Stimulated activated CD4-positive, alpha-beta T cell treated with anti-CD3 and anti-CD28 coated beads, Interleukin-4, amount 100 ng/mL, for 24 hours (primary cell): ENCODE data around the gene ATRN.
"Not testable (repeated sequence)": the region's sequence is repeated elsewhere in the genome, so short reads cannot be mapped to it uniquely, and the experiment has no call there.

Experiments
- DNase-seq: peaks from one replicate; pipeline ENCODE4 v3.0.0-alpha.2; 2020

Gene ATRN

DNA sequence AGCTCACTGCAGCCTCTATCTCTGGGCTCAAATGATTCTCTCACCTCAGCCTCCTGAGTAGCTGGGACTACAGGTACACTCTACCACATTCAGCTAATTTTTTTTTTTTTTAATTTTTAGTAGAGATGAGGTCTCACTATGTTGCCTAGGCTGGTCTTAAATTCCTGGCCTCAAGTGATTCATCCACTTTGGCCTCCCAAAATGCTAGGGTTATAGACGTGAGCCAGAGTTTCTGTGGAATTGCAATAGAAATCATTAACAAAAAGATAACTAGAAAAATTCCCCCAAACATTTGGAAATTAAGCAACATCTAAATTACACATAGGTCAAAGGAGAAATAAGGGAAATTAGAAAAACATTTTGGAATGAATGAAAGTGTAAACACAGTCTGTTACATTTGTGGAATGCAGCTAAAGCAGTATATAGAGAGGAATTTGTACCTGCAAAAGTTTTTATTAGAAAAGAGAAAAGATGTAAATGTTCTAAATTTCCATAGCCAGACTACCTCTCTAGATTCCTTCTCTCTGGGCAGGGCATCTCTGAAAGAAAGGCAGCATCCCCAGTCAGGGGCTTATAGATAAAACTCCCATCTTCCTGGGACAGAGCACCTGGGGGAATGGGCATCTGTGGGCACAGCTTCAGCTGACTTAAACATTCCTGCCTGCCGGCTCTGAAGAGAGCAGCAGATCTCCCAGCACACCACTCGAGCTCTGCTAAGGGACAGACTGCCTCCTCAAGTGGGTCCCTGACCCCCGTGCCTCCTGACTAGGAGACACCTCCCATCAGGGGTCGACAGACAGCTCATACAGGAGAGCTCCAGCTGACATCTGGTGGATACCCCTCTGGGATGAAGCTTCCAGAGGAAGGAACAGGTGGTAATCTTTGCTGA, 51.3 kb downstream of the ATRN start:
- no peak for DNase-seq

DNA sequence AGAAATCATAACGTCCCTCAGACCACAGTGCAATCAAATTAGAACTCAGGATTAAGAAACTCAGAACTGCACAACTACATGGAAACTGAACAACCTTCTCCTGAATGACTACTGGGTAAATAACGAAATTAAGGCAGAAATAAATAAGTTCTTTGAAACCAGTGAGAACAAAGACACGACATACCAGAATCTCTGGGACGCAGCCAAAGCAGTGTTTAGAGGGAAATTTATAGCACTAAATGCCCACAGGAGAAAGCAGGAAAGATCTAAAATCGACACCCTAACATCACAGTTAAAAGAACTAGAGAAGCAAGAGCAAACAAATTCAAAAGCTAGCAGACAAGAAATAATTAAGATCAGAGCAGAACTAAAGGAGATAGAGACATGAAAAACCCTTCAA, 53.9 kb downstream of the ATRN start:
- not testable (repeated sequence) for DNase-seq

DNA sequence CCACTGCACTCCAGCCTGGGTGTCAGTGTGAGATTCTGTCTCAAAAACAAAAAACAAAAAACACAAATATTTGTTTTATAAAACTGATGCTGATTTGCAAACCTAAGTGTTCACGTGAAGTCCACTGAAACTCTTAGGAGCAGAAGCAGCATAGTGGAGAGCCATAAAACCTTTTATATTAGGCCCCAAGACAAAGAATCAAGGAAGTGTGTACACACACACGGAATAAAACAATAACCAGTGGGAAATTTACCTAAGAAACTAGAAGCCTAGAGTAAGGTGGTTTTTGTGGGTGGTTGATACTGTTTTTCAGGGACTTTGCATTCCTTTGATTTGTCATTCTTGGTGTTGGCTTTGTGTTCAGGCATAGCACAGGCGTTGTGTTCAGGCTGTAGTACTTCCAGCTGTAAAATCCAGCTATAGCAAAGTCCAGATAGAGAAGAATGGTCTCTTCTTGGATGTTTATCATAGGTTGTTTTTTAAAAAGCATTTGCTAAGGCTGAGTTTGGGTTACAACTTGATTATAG, 61.3 kb downstream of the ATRN start:
- DNase-seq: no peak

DNA sequence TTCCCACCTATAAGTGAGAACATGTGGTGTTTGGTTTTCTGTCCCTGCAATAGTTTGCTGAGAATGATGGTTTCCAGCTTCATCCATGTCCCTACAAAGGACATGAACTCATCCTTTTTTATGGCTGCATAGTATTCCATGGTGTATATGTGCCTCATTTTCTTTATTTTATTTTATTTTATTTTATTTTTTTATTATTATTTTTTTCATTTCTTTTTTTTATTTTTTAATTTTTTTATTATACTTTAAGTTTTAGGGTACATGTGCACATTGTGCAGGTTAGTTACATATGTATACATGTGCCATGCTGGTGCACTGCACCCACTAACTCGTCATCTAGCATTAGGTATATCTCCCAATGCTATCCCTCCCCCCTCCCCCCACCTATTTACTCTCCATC, 66.9 kb downstream of the ATRN start:
- not testable (repeated sequence) for DNase-seq

DNA sequence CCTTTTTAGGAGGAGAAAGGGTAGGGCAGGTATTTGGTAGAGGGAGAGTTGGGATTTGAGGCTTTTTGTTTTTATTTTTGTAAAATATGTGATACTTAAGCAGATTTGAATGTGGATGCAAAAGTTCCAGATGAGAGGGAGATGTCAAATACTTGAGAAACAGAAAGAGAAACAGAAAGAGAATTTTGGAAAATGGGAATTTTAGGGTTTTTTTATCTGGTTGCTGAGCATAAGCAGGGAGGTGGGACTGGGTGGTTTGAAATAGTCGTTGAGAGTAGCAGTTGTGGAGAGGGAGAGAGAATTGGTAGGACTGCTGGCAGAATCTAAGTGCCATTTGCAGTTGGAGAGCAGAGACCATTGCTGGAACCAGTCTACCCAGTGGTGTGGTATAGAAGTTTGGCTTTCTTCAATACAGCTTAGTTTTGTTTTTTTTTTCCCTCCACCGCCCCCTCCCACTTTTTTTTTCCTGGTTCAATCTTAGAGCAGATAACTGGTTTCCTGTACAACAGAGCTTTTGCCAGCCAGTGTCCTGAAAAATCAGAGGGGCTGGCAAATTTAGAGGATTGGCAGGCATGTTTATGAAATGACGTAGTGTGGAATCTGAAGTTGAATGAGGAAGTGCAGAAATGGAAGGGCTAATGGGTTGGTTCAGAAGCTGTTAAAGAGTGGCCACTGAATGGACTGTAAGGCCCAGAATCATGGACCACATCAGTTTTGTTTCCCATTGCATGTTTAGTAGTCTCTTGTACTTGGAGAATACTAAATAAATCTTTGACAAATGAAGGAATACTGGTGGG, 68.7 kb downstream of the ATRN start:
- DNase-seq: no peak

DNA sequence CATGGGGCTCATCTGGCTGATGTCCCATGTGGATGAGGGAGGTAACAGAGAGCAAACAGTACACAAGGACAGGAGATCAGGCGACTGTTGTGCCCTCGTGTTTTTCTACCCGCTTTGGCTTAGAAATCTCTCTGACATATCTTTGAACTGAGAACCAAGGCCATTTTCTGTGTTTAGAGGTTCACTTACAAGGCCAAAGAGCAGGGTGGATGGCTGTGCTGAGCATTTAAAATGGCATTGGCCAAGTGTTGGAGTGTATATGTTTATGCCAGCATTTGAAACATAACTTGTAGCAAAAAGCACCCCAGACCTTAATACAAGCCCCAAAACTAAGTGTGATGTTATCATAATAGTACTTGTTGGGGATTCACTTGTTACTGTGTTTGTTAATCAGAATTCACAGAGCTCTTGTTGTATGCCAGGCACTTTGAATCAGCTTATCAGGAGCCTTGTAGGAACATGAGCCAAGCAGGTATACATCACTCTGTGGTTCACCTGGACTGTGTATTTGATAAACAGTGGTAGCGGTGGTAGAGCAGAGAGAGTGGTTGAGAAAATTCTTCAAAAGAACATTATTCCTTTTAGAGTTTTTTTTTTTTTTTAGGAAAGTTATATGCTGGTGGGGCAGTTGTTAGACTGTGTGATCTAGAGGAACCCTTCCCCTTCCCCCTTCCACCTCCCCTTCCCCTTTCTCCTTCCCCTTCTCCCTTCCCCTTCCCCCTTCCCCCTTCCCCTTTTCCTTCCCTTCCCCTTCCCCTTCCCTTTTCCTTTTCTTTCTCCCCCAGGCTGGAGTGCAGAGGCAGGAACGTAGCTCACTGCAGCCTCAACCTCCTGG, 71.3 kb downstream of the ATRN start:
- no peak for DNase-seq

DNA sequence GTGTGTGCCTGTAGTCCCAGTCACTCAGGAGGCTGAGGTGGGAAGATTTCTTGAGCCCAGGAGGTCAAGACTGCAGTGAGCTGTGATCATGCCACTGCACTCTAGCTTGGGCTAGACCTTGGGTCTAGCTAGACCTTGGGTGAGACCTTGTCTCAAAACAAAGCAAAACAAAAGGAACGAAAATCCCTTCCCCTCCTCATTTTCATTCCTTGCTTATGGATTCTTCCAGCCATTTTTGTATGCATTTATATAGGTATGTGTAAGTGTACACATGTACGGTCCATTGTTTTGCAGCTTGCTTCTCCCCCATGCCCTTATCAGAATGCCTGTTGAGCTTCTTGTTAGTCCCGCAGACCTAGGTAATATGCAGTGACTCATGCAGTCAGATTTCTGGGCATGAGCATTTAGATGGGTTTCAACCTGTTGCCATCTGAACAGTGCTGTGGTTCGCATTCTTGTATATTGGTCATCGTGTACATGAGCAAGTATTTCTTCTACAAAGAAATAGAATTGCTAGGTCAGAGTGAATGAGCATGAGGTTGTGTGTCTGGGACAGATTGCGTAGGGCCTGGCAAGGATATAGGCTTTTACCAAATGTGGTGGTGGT, 73.2 kb downstream of the ATRN start:
- no peak for DNase-seq

DNA sequence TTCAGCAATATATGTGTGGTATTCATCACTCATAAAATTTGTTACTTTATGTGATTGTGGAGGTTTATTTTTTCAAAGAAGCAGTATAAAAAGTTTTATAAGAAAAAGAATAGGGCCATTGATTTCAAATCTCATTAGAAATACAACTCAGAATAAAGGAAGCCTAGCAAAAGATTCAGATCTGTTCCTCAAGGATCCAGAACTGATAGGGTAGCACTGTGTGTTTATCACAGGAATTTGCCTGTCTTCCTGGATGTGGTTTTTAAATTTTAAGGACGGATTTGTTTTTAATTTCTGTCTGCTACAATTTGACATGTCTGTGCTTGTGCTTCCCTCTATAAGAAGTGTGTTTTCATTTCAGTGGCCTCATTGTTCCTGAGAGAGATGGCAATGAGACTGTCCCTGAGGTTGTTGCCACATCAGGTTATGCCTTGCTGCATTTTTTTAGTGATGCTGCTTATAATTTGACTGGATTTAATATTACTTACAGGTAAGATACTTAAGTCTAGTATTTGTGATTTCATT, 74.6 kb downstream of the ATRN start:
- no peak for DNase-seq

DNA sequence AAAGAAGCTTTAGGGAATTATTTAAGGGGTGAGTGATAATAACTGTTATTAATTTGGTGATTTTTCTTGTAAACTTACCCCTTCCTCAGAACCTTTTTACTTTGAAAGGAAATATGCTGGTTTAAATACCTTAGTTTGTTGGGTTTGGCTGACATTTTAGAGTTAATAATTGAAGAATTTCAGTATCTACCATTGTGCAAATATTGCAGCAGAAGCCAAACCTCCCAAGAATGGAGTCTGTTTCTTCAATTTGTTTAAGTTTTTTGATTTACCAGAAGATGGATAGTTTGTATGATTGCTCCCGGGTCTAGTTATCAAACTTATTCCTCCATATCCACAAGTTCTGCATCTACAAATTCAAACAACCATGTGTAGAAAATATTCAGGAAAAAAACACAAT, 77.1 kb downstream of the ATRN start:
- DNase-seq: no peak

DNA sequence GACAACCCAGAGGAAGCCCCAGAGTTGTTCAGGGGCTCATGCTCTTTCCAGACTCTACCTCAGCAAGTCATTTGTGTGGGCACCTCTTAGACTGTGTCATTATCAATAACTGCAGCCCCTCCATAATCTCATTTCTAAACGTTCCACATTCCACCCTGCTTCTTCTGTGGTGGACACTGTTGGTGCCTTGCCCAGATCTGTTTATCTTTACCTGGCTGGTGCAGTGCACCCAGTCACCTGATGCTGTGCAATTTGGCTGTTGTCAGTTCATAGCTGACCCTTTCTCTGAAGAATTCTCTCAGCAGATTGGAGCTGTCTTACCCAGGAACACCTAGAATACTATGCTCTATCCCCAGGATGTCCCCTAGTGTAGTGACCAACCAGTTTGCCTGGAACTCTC, 80.0 kb downstream of the ATRN start:
- no peak for DNase-seq

DNA sequence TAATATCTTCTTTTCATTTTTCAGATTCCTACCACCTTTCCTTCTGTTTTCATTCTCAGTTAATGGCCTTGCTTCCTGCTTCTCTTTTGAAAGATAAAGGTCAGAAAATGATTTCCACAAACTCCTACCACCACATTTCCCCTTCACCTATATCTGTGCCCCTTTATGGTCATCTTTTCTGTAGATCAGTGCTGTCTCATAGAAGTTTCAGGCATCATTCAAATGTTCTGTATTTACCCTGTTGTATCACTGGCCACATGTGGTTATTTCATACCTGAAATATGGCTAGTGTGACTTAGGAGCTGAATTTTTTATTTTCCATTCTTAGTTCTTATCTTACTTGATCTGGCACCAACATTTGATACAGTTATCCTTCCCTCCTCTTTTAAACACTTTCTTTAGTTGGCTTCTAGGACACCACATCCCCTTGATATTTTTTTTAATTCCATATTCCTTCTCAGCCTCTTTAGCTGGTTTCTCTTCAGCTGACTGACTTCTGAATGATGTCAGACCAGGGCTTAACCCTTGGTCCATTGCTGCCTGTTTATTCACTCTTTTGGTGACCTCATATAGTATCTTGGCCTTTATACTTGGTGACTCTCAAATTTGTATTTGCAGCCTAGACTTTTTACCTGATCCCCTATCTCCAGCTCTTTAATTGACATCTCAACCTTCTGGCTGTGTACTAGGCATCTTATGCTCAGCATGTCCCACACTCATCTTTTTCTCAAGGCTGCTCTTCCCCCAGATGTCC, 81.0 kb downstream of the ATRN start:
- no peak for DNase-seq

DNA sequence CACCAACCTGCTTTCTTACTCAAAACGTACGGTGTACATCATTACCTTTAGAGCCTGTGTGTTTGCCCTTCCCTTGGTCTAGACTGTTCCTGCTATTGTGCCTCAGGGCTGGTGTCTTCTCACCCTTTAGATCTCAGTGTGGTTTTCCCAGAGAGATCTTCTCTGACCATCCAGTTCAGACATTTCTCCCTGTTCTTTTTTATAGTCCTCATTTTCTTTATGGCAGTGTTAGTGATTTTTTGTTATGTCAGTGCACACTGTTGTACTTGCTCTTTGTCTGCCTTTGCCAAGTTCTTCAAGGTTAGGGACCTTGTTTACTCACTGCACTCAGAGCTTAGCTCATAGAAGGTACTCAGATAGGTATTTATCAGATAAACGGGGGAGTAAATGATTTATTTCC, 82.8 kb downstream of the ATRN start:
- no peak for DNase-seq

DNA sequence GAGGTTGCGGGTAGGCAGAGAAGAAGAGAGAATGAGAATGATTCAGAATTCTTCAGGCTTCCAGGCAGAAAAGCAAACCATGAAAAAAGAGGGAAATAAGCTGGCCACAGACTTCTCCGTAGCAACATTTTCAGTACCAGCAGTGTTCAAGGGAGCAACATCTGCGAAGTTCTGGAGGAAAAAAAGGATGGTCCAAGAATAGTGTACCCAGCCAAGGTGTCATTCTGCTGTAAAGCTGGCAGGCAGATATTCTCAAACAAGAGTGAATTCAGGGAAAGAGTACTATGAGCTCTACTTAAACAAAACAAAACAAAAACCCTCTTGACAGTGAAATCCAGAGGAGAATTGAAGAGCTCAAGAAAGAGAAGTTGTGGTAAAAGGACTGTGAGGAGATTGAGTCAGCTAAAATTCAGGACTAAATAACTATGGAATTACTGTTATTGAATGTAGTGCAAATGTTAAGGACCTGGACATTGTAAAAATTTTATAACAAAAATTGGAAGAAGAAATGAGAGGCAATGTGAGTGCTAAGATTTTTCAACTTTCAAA, 86.5 kb downstream of the ATRN start:
- no peak for DNase-seq

DNA sequence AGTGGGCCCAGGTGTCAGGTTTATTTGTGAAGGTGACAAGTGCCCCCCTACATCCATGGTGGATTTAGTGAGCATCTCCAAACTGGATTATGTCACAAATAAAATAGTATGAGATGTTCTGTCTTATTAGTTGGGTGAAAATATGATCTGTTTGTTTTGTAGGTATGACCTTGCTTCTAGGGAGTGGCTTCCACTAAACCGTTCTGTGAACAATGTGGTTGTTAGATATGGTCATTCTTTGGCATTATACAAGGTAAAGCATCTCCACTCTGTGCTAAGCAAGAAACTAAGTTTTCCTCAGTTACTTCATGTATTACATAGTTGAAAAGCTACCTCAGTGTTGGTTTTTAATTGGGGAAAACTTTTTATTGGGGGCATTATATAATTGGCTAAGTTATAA, 88.4 kb downstream of the ATRN start:
- no peak for DNase-seq

DNA sequence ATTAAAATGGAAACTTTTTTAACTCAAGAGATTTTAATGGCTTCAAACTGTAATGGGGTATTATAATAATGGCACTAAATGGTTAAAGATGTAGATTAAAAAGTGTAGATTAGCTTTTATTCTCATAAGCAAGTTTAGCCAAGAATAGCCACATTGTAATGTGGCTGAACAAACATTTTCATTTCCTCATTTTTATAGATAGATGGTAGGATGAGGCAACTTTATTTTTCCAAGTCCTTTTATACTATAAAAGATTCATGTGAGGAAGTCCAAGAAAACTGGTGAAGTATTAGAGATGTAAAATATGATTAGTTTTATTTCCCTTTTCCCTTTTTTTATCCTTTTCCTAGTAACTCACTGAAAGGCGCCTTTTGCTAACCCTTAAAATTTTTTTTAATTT, 88.8 kb downstream of the ATRN start:
- DNase-seq: no peak

DNA sequence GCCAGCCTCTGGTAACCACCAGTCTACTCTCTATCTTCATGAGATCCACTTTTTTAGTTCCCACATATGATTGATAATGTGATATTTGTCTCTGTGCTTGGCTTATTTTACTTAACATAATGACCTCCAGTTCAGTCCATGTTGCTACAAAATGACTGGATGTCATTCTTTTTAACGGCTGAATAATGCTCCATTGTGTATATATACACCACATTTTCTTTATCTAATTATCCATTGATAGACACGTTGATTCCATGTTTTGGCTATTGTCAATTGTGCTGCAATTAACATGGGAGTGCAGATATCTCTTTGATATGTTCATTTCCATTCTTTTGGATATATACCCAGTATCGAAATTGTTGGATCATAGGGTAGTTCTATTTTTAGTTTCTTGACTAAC, 89.3 kb downstream of the ATRN start:
- no peak for DNase-seq

DNA sequence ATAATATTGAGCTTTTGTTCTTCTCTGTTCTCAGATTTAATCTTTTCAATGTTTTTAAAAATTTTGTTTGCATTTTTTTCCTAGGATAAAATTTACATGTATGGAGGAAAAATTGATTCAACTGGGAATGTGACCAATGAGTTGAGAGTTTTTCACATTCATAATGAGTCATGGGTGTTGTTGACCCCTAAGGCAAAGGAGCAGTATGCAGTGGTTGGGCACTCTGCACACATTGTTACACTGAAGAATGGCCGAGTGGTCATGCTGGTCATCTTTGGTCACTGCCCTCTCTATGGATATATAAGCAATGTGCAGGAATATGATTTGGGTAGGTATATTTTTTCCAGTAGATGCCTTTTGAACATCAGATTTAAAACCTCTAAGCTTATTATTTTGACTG, 89.8 kb downstream of the ATRN start:
- no peak for DNase-seq

DNA sequence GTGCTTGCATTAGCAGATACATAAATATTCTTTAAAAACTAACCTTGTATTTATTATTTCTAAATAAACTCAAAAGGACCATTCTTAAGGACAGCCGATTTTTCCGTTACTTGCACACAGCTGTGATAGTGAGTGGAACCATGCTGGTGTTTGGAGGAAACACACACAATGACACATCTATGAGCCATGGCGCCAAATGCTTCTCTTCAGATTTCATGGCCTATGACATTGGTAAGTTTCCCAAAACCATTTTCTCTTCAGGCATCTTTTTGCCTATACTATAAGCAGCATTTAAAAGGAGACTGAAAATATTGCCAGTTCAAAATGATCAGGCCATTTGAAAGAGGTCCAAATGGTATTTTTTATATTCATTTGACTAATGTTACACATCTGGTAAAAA, 92.3 kb downstream of the ATRN start:
- no peak for DNase-seq

DNA sequence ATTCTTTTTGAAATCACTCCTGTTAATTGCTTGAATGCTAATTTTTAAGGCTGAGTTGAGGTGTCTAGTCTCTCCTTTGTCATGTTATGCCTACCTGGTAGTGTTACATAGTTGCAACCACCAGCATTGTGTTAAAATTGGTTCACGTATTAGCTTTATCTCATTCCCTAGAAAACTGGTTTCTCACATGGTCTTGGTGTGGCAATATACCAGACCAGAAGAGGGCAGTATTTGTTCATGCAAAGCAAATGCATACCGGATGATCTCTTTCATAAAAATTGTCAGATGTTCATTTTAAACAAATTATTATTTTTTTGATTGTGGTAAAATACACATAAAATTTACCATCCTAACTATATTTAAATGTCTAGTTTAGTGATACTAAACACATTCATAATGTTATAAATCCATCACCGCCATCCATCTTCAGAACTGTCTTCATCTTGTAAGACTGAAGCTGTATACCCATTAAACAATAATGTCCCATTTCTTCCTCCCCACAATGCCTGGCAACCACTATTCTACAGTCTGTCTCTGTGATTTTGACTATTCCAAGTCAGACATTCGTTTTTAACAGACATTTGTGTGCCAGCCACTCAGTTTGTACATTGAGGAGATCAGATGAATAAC, 92.8 kb downstream of the ATRN start:
- DNase-seq: peak; percentile 5

DNA sequence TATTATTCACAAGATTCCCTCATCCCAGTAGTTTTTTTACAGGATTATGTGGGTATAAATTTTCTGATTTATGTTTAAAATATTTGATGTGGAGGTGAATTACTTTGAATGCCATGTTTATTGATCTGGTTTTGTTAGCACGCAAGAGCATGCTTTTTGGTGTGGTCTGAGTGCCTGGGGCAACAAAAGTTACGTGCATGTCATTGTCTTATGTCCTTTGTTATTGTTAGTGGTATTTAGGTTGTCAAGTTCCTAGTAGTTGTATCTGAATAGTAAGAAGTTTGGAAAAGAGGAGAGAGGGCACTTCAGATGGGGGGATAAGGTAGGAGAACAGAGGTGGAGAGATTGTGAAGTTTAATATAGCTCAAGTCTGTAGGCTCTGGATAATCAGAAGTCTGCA, 95.0 kb downstream of the ATRN start:
- DNase-seq: no peak

DNA sequence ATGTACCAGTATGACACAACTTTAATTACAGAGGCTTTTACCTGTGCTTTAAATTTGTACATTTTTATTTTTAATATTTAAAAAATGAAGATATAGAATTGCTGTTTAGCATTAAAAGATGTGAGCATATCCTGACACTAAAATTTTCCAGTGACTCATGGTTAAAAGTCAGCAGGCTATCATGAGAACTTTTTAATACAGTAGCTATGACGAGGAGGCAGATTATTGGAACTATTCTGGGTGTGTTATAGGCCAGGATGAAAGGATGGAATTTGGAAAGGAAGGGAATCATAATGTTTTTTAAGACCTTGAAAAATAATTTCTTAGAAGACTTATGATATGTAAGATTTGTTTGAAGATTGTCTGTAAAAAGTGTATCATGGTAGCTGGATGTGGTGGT, 101.3 kb downstream of the ATRN start:
- no peak for DNase-seq
